ENCODE measurements around the gene DMP1. TPM values are rescaled to one million over a fixed set of nuclear protein-coding genes. Genes with fewer than 3 reads are reported as not detected.
A peak's percentile ranks its signal among the peaks of the same experiment; 100 is the strongest.

The DMP1 gene
- total RNA-seq, 2 experiments from 2014 or later, result not detected

GRCh38 chr4:87650938-87651337 lies 858 bp downstream of the DMP1 start:
- DNase-seq (no peak), ATAC-seq (no peak)
- Mint-ChIP-seq H3K4me3 (no peak overlapping the region), H3K27ac (no peak overlapping the region), H3K27me3 (peaks cover 5% of the 10 kb centered on the region), H3K9me3 (ENCODE audit: low read depth) (no peaks in the 10 kb centered on the region), H3K36me3 (ENCODE audit: low read depth) (no peaks in the 10 kb centered on the region), H3K4me1 (no peaks in the 10 kb centered on the region)
- intact Hi-C loops (cut with DNase I, micrococcal nuclease), result no loop called here
- CTCF ChIA-PET, result no interaction called here
- POLR2A ChIA-PET, result no interaction called here

- DNase-seq (no peak), ATAC-seq (no peak)
- intact Hi-C loops (cut with DNase I, micrococcal nuclease), result no loop called here
- ChIA-PET POLR2A (no interaction called here), CTCF (interaction anchor here (1.6 to 1.7 kb wide), 2 partner anchors 11 to 15 kb away, joined by 4 read pairs; no protein-coding TSS in a partner anchor)
- Mint-ChIP-seq H3K4me1 (no peaks in the 10 kb centered on the region), H3K4me3 (no peak overlapping the region), H3K27ac (no peak overlapping the region), H3K9me3 (ENCODE audit: low read depth) (no peaks in the 10 kb centered on the region), H3K27me3 (peaks cover 5% of the 10 kb centered on the region), H3K36me3 (ENCODE audit: low read depth) (no peaks in the 10 kb centered on the region)
Observed at GRCh38 chr4:87651941-87652340, 1.9 kb downstream of the DMP1 start.

GRCh38 chr4:87654487-87655044 lies 4.5 kb downstream of the DMP1 start:
- Mint-ChIP-seq H3K4me3 (no peak overlapping the region), H3K27me3 (peaks cover 7% of the 10 kb centered on the region), H3K36me3 (ENCODE audit: low read depth) (no peaks in the 10 kb centered on the region), H3K4me1 (no peaks in the 10 kb centered on the region), H3K27ac (no peak overlapping the region), H3K9me3 (ENCODE audit: low read depth) (no peaks in the 10 kb centered on the region)
- DNase-seq (no peak), ATAC-seq (no peak)
- intact Hi-C loops (cut with DNase I, micrococcal nuclease), result no loop called here
- POLR2A ChIA-PET, result no interaction called here
- CTCF ChIA-PET, result interaction anchor here (0.9 to 2.2 kb wide), 3 partner anchors 12 to 199 kb away, joined by 3 to 5 read pairs (median 3); no protein-coding TSS in a partner anchor

- ChIA-PET POLR2A (no interaction called here), CTCF (interaction anchor here (1.2 kb wide), 1 partner anchor 191 kb away, joined by 3 read pairs; no protein-coding TSS in a partner anchor)
- Mint-ChIP-seq H3K27ac (no peak overlapping the region), H3K36me3 (ENCODE audit: low read depth) (no peaks in the 10 kb centered on the region), H3K4me3 (no peak overlapping the region), H3K4me1 (no peaks in the 10 kb centered on the region), H3K27me3 (peaks cover 12% of the 10 kb centered on the region), H3K9me3 (ENCODE audit: low read depth) (no peaks in the 10 kb centered on the region)
- intact Hi-C loops (cut with DNase I, micrococcal nuclease), result no loop called here
- no peak for ATAC-seq
- no peak for DNase-seq
Observed at GRCh38 chr4:87657525-87657924, 7.4 kb downstream of the DMP1 start.

- POLR2A ChIA-PET, result no interaction called here
- ATAC-seq (no peak), DNase-seq (no peak)
- no peak overlapping the region for H3K27ac Mint-ChIP-seq
- H3K4me1 Mint-ChIP-seq, result no peaks in the 10 kb centered on the region
- CTCF ChIA-PET, result no interaction called here
- peaks cover 18% of the 10 kb centered on the region for H3K27me3 Mint-ChIP-seq
- H3K4me3 Mint-ChIP-seq, result no peak overlapping the region
- H3K36me3 Mint-ChIP-seq (ENCODE audit: low read depth), result no peaks in the 10 kb centered on the region
- intact Hi-C loops (cut with DNase I, micrococcal nuclease), result no loop called here
- no peaks in the 10 kb centered on the region for H3K9me3 Mint-ChIP-seq (ENCODE audit: low read depth)
Observed at GRCh38 chr4:87659247-87659931, 9.3 kb downstream of the DMP1 start.

- no peaks in the 10 kb centered on the region for H3K9me3 Mint-ChIP-seq (ENCODE audit: low read depth)
- intact Hi-C loops (cut with DNase I, micrococcal nuclease), result no loop called here
- H3K4me1 Mint-ChIP-seq, result no peaks in the 10 kb centered on the region
- H3K27ac Mint-ChIP-seq, result no peak overlapping the region
- POLR2A ChIA-PET, result no interaction called here
- ATAC-seq (no peak), DNase-seq (no peak)
- H3K36me3 Mint-ChIP-seq (ENCODE audit: low read depth), result no peaks in the 10 kb centered on the region
- no peak overlapping the region for H3K4me3 Mint-ChIP-seq
- CTCF ChIA-PET, result interaction anchor here (1.0 kb wide), 1 partner anchor 11 kb away, joined by 4 read pairs; no protein-coding TSS in a partner anchor
- H3K27me3 Mint-ChIP-seq, result peaks cover 22% of the 10 kb centered on the region
Observed at GRCh38 chr4:87662871-87663270, 12.8 kb downstream of the DMP1 start.

GRCh38 chr4:87669373-87669772 lies 19.3 kb downstream of the DMP1 start:
- POLR2A ChIA-PET, result no interaction called here
- Mint-ChIP-seq H3K9me3 (ENCODE audit: low read depth) (peaks cover 15% of the 10 kb centered on the region), H3K36me3 (ENCODE audit: low read depth) (no peaks in the 10 kb centered on the region), H3K27me3 (peaks cover 12% of the 10 kb centered on the region), H3K27ac (no peak overlapping the region), H3K4me3 (no peak overlapping the region), H3K4me1 (no peaks in the 10 kb centered on the region)
- ATAC-seq (no peak), DNase-seq (no peak)
- CTCF ChIA-PET, result interaction anchor here (1.6 kb wide), 1 partner anchor 20 kb away, joined by 4 read pairs; the partner anchor contains the start of gene DMP1
- intact Hi-C loops (cut with DNase I, micrococcal nuclease), result no loop called here

- Mint-ChIP-seq H3K4me1 (no peaks in the 10 kb centered on the region), H3K27ac (no peak overlapping the region), H3K36me3 (ENCODE audit: low read depth) (no peaks in the 10 kb centered on the region), H3K9me3 (ENCODE audit: low read depth) (peaks cover 3% of the 10 kb centered on the region), H3K4me3 (no peak overlapping the region), H3K27me3 (peaks cover 3% of the 10 kb centered on the region)
- ChIA-PET POLR2A (no interaction called here), CTCF (interaction anchor here (0.8 to 2.2 kb wide), 7 partner anchors 73 to 534 kb away, joined by 3 to 15 read pairs (median 5); no protein-coding TSS in a partner anchor)
- intact Hi-C loops (cut with DNase I, micrococcal nuclease), result loop anchor here (2.0 kb wide), 3 partner anchors 161 to 535 kb away; no protein-coding TSS in a partner anchor
- no peak for DNase-seq
- ATAC-seq, result no peak
Observed at GRCh38 chr4:87677731-87678130, 27.7 kb downstream of the DMP1 start.

- no peaks in the 10 kb centered on the region for H3K9me3 Mint-ChIP-seq (ENCODE audit: low read depth)
- no peaks in the 10 kb centered on the region for H3K4me1 Mint-ChIP-seq
- peak; percentile 62 for DNase-seq
- CTCF ChIA-PET, result interaction anchor here (0.6 to 1.7 kb wide), 12 partner anchors 12 to 1730 kb away, joined by 3 to 10 read pairs (median 3); no protein-coding TSS in a partner anchor
- no peak overlapping the region for H3K4me3 Mint-ChIP-seq
- peaks cover 2% of the 10 kb centered on the region for H3K27me3 Mint-ChIP-seq
- no peak overlapping the region for H3K27ac Mint-ChIP-seq
- POLR2A ChIA-PET, result no interaction called here
- H3K36me3 Mint-ChIP-seq (ENCODE audit: low read depth), result no peaks in the 10 kb centered on the region
- no peak for ATAC-seq
- intact Hi-C loops (cut with DNase I, micrococcal nuclease), result loop anchor here (1.0 to 2.0 kb wide), 6 partner anchors 159 to 533 kb away; no protein-coding TSS in a partner anchor
Observed at GRCh38 chr4:87679449-87680169, 29.5 kb downstream of the DMP1 start.

GRCh38 chr4:87680271-87680670 lies 30.2 kb downstream of the DMP1 start:
- Mint-ChIP-seq H3K4me3 (no peak overlapping the region), H3K36me3 (ENCODE audit: low read depth) (no peaks in the 10 kb centered on the region), H3K9me3 (ENCODE audit: low read depth) (no peaks in the 10 kb centered on the region), H3K27ac (no peak overlapping the region), H3K27me3 (no peaks in the 10 kb centered on the region), H3K4me1 (no peaks in the 10 kb centered on the region)
- intact Hi-C loops (cut with DNase I, micrococcal nuclease), result no loop called here
- CTCF ChIA-PET, result interaction anchor here (0.6 to 1.7 kb wide), 10 partner anchors 13 to 532 kb away, joined by 3 to 10 read pairs (median 4); no protein-coding TSS in a partner anchor
- POLR2A ChIA-PET, result no interaction called here
- ATAC-seq (no peak), DNase-seq (no peak)

- DNase-seq (no peak), ATAC-seq (no peak)
- Mint-ChIP-seq H3K9me3 (ENCODE audit: low read depth) (peaks cover 12% of the 10 kb centered on the region), H3K27ac (no peak overlapping the region), H3K27me3 (peaks cover 5% of the 10 kb centered on the region), H3K36me3 (ENCODE audit: low read depth) (no peaks in the 10 kb centered on the region), H3K4me3 (no peak overlapping the region), H3K4me1 (no peaks in the 10 kb centered on the region)
- ChIA-PET POLR2A (no interaction called here), CTCF (interaction anchor here (0.6 kb wide), 1 partner anchor 155 kb away, joined by 4 read pairs; no protein-coding TSS in a partner anchor)
- intact Hi-C loops (cut with DNase I, micrococcal nuclease), result no loop called here
Observed at GRCh38 chr4:87688316-87688715, 38.2 kb downstream of the DMP1 start.
